ENCODE data around the gene CKMT2. TPM values are rescaled to one million over a fixed set of nuclear protein-coding genes. Genes with fewer than 3 reads are reported as not detected.

CKMT2 gene
- total and polyA plus RNA-seq, 2 of the 4 experiments (the other 2 are of a cell fraction), result 0.21 to 0.36 TPM

DNA sequence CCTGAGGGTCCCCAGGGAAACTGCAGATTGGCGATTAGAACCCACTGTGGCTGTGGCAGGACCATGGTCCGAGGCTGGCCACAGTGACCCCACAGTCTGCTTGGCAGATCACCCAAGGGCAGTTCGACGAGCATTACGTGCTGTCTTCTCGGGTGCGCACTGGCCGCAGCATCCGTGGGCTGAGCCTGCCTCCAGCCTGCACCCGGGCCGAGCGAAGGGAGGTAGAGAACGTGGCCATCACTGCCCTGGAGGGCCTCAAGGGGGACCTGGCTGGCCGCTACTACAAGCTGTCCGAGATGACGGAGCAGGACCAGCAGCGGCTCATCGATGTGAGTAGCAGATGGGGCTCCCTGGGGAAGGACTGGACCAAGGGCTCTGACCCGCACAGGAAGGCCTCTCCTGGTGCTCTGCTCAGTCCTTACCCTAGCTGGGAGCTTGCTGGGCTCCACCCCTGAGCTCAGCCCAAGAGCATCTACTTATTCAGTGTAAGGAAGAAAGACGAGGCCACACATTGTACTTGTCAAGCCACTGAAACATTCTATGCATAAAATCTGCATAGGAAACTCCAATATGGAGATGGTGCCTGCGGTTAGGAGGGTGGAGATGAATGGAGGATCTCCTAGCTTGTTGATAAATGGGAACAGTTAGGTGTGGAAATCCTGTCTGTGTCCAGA, 21.9 kb downstream of the CKMT2 start:
- no peaks in the 10 kb centered on the region for H3K27me3 ChIP-seq (ENCODE audit: control insufficient read depth, insufficient read depth, low read length)
- no peaks in the 10 kb centered on the region for H3K4me1 ChIP-seq (ENCODE audit: control insufficient read depth, insufficient read depth, low read length)
- H2AFZ ChIP-seq (replicated peaks; ENCODE audit: low read length, poor library complexity), result no peak overlapping the region
- TF ChIP-seq MAZ (IDR thresholded peaks at IDR 0.05; ENCODE audit: borderline replicate concordance, low read depth, low read length) (no peak), NFE2L2 (IDR thresholded peaks at IDR 0.05; ENCODE audit: low read depth, low read length) (no peak), USF2 (IDR thresholded peaks at IDR 0.05; ENCODE audit: low read depth, low read length) (no peak), BHLHE40 (IDR thresholded peaks at IDR 0.05; ENCODE audit: low read depth, low read length) (no peak), RAD21 (IDR thresholded peaks at IDR 0.05; ENCODE audit: low read length) (no peak), SMC3 (IDR thresholded peaks at IDR 0.05; ENCODE audit: low read depth, low read length) (no peak), POLR2A (IDR thresholded peaks at IDR 0.05; ENCODE audit: low read depth, low read length) (no peak)
- no peaks in the 10 kb centered on the region for H3K36me3 ChIP-seq (ENCODE audit: control insufficient read depth, insufficient read depth, low read length)
- no peak overlapping the region for H3K14ac ChIP-seq (replicated peaks; ENCODE audit: low read depth, low read length)
- DNase-seq (no peak), ATAC-seq (ENCODE audit: low read depth) (no peak)
- intact Hi-C loops (cut with micrococcal nuclease) (no loop called here), in situ Hi-C loops (cut with MboI; ENCODE audit: low sequenced_read_pairs) (no loop called here), dilution Hi-C loops (cut with HindIII; ENCODE audit: low sequenced_read_pairs, unreplicated experiment) (no loop called here)
- no peak overlapping the region for H2BK15ac ChIP-seq (ENCODE audit: low read depth, low read length)
- peaks cover 3 to 12% of the 10 kb centered on the region in 2 experiments; a peak in 2 of 4 replicates for H3K79me1 ChIP-seq (ENCODE audit: low read depth in 1 of 2, low read length in 2 of 2)
- H4K5ac ChIP-seq (ENCODE audit: low read depth, low read length), result no peak overlapping the region
- CTCF ChIA-PET, result no interaction called here
- H4K20me1 ChIP-seq (ENCODE audit: insufficient read depth, low read length), result no peaks in the 10 kb centered on the region
- no TSS peak for BruUV-seq (replicated peaks)
- H3K4me2 ChIP-seq (ENCODE audit: low read depth, low read length), result no peak overlapping the region
- H3K9me1 ChIP-seq (ENCODE audit: insufficient read depth, low read length), result peaks cover 3% of the 10 kb centered on the region; the same call in 1 of the 2 replicates
- WGBS, 2 experiments (ENCODE audit: extremely low coverage in 2 of 2, insufficient read length in 1 of 2), result 96% methylated on average over 9 of the region's 21 CpGs; no CpG with 5 or more reads in 1 of the 2 experiments
- no peak overlapping the region for H3K56ac ChIP-seq (ENCODE audit: extremely low read depth, insufficient read depth, low read length)
- H3K9me3 ChIP-seq (ENCODE audit: control insufficient read depth, insufficient read depth, low read length), result no peaks in the 10 kb centered on the region
- no peak overlapping the region for H3K4ac ChIP-seq (ENCODE audit: low read depth, low read length)
- no peak overlapping the region for H3K23ac ChIP-seq (ENCODE audit: low read depth, low read length)
- no peak overlapping the region for H2BK5ac ChIP-seq (ENCODE audit: low read depth, low read length, poor library complexity, severe bottlenecking)
- H4K8ac ChIP-seq (ENCODE audit: low read depth in 2 of 2, low read length in 2 of 2), result no peak overlapping the region
- H3K18ac ChIP-seq (ENCODE audit: low read depth, low read length), result no peak overlapping the region
- H2BK20ac ChIP-seq (ENCODE audit: low read depth, low read length), result no peak overlapping the region
- H3K9ac ChIP-seq (ENCODE audit: low read depth, low read length), result no peak overlapping the region
- no peak overlapping the region for H2AK9ac ChIP-seq (replicated peaks; ENCODE audit: low read depth, low read length, poor library complexity)
- H3K4me3 ChIP-seq (ENCODE audit: insufficient read depth, low read depth, low read length), result no peak overlapping the region
- POLR2A ChIA-PET (ENCODE audit: unreplicated experiment), result no interaction called here
- no peak overlapping the region for H4K91ac ChIP-seq (ENCODE audit: insufficient read depth, low read depth, low read length)
- no peak overlapping the region for H2BK120ac ChIP-seq (ENCODE audit: low read depth, low read length)
- no peak overlapping the region for H2AK5ac ChIP-seq (ENCODE audit: low read depth, low read length)
- H3K27ac ChIP-seq (ENCODE audit: insufficient read depth, low read length), result no peak overlapping the region

Measured in IMR-90 (cell line).